ENCODE measurements around the gene BTBD17.

DNA sequence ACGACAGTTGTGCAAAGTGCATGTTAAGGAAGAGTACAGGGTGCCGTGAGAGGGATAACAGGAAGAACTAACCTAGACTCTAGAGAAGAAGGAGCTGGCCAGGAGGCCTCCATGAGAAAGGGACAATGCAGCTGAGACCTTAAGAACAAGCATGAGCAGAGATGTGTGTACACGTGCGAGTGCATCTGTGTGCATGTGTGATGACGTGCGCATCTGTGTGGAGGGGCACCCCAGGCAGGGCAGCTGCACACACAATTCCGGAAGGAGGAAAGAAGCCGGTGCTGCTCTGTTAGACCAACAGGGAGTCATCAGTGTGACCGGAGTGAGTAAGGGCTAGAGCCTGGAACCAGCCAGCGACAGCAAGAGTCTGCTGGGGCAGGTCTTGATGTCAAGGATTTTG lies 43.3 kb downstream of the BTBD17 start:
- TF ChIP-seq, protein P1, sequence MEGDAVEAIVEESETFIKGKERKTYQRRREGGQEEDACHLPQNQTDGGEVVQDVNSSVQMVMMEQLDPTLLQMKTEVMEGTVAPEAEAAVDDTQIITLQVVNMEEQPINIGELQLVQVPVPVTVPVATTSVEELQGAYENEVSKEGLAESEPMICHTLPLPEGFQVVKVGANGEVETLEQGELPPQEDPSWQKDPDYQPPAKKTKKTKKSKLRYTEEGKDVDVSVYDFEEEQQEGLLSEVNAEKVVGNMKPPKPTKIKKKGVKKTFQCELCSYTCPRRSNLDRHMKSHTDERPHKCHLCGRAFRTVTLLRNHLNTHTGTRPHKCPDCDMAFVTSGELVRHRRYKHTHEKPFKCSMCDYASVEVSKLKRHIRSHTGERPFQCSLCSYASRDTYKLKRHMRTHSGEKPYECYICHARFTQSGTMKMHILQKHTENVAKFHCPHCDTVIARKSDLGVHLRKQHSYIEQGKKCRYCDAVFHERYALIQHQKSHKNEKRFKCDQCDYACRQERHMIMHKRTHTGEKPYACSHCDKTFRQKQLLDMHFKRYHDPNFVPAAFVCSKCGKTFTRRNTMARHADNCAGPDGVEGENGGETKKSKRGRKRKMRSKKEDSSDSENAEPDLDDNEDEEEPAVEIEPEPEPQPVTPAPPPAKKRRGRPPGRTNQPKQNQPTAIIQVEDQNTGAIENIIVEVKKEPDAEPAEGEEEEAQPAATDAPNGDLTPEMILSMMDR (IDR thresholded peaks at IDR 0.05), result no peak
- TF ChIP-seq EP300 (IDR thresholded peaks at IDR 0.05), result no peak
